WTC11 (cell line): ENCODE results near the gene BCL7C. TPM values are rescaled to one million over a fixed set of nuclear protein-coding genes. Genes with fewer than 3 reads are reported as not detected.

Experiments used
- ATAC-seq: fragments of 200-7000 bp; cut with Tn5 transposase; 2 replicates; pipeline ENCODE4 v1.10.0; 2021; ENCODE audit warnings: mild to moderate bottlenecking, moderate library complexity
- CTCF ChIA-PET: fragments of 300-600 bp; sonication (Branson Sonifier 250); formaldehyde crosslinking; loops from one replicate; lab custom pipeline; 2021; ENCODE audit warnings: antibody characterized with exemption; lab: Charles Lee
- POLR2A ChIA-PET: fragments of 350-600 bp; sonication (Branson Sonifier 250); formaldehyde crosslinking; loops from one replicate; lab custom pipeline; 2021; ENCODE audit warnings: antibody characterized with exemption; lab: Charles Lee
- DNase-seq: peaks from one replicate; pipeline ENCODE4 v3.0.0; 2021; ENCODE audit warnings: low spot score
- H3K27ac Mint-ChIP-seq: 2 replicates; pipeline ENCODE4 v1.8.0; 2021; ENCODE audit warnings: mixed read lengths
- H3K27me3 Mint-ChIP-seq: 2 replicates; pipeline ENCODE4 v1.8.0; 2021; ENCODE audit warnings: low read depth, mild to moderate bottlenecking, moderate library complexity, mixed read lengths
- H3K36me3 Mint-ChIP-seq: 2 replicates; pipeline ENCODE4 v1.8.0; 2021; ENCODE audit warnings: mixed read lengths
- H3K4me1 Mint-ChIP-seq: 2 replicates; pipeline ENCODE4 v1.8.0; 2022; ENCODE audit warnings: mixed read lengths
- H3K4me3 Mint-ChIP-seq: 2 replicates; pipeline ENCODE4 v1.8.0; 2021; ENCODE audit warnings: mild to moderate bottlenecking, moderate library complexity, mixed read lengths
- H3K9me3 Mint-ChIP-seq: 2 replicates; pipeline ENCODE4 v1.8.0; 2021; ENCODE audit warnings: mixed read lengths
- AFF4 ChIP-seq: sonication (generic); formaldehyde crosslinking; IDR thresholded peaks from 2 replicates; pipeline ENCODE4 v1.8.1; 2023; ENCODE audit warnings: mild to moderate bottlenecking, missing genetic modification reagents, borderline replicate concordance
- AR ChIP-seq: fragments of 250-450 bp; sonication (Bioruptor Pico); IDR thresholded peaks from 2 replicates; pipeline ENCODE4 v1.9.0; 2021; ENCODE audit warnings: mild to moderate bottlenecking
- E2F5 ChIP-seq: sonication (generic); formaldehyde crosslinking; IDR thresholded peaks from 2 replicates; pipeline ENCODE4 v1.8.1; 2022; ENCODE audit warnings: mild to moderate bottlenecking, moderate library complexity, missing genetic modification reagents
- FOXJ3 ChIP-seq: sonication (generic); formaldehyde crosslinking; IDR thresholded peaks from 2 replicates; pipeline ENCODE4 v1.9.0; 2021; ENCODE audit warnings: missing genetic modification reagents, mild to moderate bottlenecking, borderline replicate concordance
- FOXP4 ChIP-seq: sonication (generic); formaldehyde crosslinking; IDR thresholded peaks from 2 replicates; pipeline ENCODE4 v1.8.0; 2022; ENCODE audit warnings: mild to moderate bottlenecking, missing genetic modification reagents
- GABPB1 ChIP-seq: sonication (generic); formaldehyde crosslinking; IDR thresholded peaks from 2 replicates; pipeline ENCODE4 v1.8.1; 2023; ENCODE audit warnings: mild to moderate bottlenecking, missing genetic modification reagents
- IRF2 ChIP-seq: sonication (generic); formaldehyde crosslinking; IDR thresholded peaks from 2 replicates; pipeline ENCODE4 v1.8.0; 2022; ENCODE audit warnings: low read depth, missing genetic modification reagents, borderline replicate concordance
- NR2C2 ChIP-seq: sonication (generic); formaldehyde crosslinking; IDR thresholded peaks from 2 replicates; pipeline ENCODE4 v1.8.0; 2022; ENCODE audit warnings: mild to moderate bottlenecking, missing genetic modification reagents
- NR3C1 ChIP-seq: sonication (generic); formaldehyde crosslinking; conservative IDR thresholded peaks from 2 replicates; pipeline ENCODE4 v1.8.1; 2023; ENCODE audit warnings: low read depth, mild to moderate bottlenecking, missing genetic modification reagents
- PREB ChIP-seq: sonication (generic); formaldehyde crosslinking; IDR thresholded peaks from 2 replicates; pipeline ENCODE4 v1.8.1; 2022; ENCODE audit warnings: mild to moderate bottlenecking, missing genetic modification reagents, moderate library complexity, borderline replicate concordance
- SP1 ChIP-seq: sonication (generic); formaldehyde crosslinking; conservative IDR thresholded peaks from 2 replicates; pipeline ENCODE4 v1.8.1; 2022; ENCODE audit warnings: missing genetic modification reagents
- ZBTB43 ChIP-seq: sonication (generic); formaldehyde crosslinking; IDR thresholded peaks from 2 replicates; pipeline ENCODE4 v1.8.1; 2023; ENCODE audit warnings: mild to moderate bottlenecking, missing genetic modification reagents
- total RNA-seq: library from RNA; stranded (reverse); gene quantifications from 3 replicates; pipeline ENCODE4 v1.2.3, GENCODE V29; 2021
- TF ChIP-seq, protein P1 (sequence below): sonication (generic); formaldehyde crosslinking; IDR thresholded peaks from 2 replicates; pipeline ENCODE4 v1.8.0; 2022; ENCODE audit warnings: mild to moderate bottlenecking, missing genetic modification reagents
- TF ChIP-seq, protein P2 (sequence below): fragments of 250-450 bp; sonication (Bioruptor Pico); IDR thresholded peaks from 2 replicates; pipeline ENCODE4 v1.9.0; 2021; ENCODE audit warnings: mild to moderate bottlenecking, borderline replicate concordance

BCL7C gene
- total RNA-seq, 1 experiment from 2014 or later: 18.3 TPM

DNA sequence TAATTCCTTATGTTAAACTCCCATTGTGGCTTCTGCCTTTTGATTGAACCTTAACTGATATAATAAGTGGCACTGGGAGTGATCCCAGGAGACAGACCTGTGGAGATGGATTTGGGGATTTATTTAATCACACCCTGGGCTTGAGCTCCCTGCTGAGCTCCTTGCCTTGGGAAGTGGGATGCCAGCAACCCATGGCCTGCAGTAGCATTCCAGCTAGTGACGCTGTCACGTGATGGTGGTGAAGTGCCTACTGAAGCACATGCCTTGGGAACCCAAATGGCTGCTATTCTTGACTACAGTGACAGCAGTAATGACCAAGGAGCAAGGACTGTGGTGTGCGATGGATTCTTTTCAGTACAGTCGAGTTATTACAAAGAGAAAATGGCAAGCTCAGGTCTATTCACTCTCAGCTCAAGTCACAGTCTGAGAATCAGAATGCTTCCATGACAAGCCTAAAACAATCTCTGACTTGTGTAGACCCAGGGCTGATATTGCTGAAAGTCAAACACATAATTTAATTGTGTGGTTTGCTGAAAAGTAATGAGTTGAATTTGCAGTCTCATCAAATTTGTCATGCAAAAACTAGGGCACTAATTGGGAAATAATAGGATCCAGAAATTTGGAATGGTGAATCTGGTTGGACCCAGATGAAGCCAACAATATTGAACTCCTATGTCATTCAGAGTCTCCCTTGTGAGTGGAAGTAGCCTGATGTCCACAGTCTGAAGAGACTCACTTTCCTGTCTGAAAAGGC is 47.1 kb downstream of the BCL7C start (continued):
- TF ChIP-seq FOXP4 (CRISPR knock-in tag) (no peak), NR3C1 (CRISPR knock-in tag) (no peak)
- TF ChIP-seq, protein P1, sequence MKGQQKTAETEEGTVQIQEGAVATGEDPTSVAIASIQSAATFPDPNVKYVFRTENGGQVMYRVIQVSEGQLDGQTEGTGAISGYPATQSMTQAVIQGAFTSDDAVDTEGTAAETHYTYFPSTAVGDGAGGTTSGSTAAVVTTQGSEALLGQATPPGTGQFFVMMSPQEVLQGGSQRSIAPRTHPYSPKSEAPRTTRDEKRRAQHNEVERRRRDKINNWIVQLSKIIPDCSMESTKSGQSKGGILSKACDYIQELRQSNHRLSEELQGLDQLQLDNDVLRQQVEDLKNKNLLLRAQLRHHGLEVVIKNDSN (CRISPR knock-in tag): 0 out of 2 replicates have a peak, but pooled peaks have one; percentile 33

DNA sequence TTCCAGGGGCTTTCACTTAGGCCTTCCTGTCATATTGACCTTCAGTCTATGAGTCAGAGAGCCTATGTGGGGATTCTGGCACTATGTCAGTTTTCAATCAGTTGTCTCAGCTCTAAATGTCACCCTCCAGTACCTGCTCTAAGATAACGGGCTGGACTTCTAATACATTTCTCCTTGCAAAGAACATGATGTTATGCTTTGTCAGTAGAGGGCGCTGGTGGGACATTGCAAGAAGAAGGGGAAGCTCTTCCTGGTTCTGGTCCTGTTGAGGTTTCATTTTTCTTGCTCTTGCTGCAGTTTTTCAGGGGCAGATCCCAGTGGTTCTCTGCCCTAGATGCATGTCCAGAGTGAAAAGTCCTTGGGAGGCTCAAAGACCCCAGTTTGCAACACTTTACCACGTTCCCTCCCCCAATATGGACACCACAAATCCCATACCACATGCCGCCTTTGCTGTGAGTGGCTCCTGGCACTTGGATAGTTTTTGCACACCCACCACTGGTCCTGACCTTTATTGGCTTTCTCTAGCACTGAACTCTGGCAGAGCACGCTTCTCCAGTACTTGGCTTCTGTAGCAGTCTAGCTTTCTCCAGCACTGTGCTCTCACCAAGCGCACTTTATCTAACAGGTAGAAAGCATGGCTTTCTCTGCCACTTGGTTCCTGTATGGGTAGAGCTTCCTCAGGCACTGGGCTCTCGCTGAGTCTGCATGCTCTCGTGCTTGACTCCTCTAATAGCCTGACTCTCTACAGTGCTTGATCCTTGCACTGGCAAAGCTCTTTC is 49.0 kb downstream of the BCL7C start:
- DNase-seq (peak; percentile 78), ATAC-seq (peak; percentile 82)
- CTCF ChIA-PET: interaction anchor here (0.5 to 4.4 kb wide), 49 partner anchors 10 to 884 kb away, joined by 3 to 95 read pairs (median 7); partner anchors contain the start of genes BCL7C, CTF1, FBXL19 and PHKG2
- H3K9me3 Mint-ChIP-seq: peaks cover 19% of the 10 kb centered on the region
- POLR2A ChIA-PET: interaction anchor here (1.5 kb wide), 1 partner anchor 70 kb away, joined by 3 read pairs; no protein-coding TSS in a partner anchor
- no peak overlapping the region for H3K27ac Mint-ChIP-seq
- H3K36me3 Mint-ChIP-seq: peaks cover 8% of the 10 kb centered on the region
- H3K4me1 Mint-ChIP-seq: peaks cover 4% of the 10 kb centered on the region
- no peak overlapping the region for H3K4me3 Mint-ChIP-seq
- H3K27me3 Mint-ChIP-seq: peaks cover 34% of the 10 kb centered on the region
- no peak for TF ChIP-seq E2F5 (CRISPR knock-in tag)
- no peak for TF ChIP-seq IRF2 (CRISPR knock-in tag)
- TF ChIP-seq PREB (CRISPR knock-in tag): no peak
- no peak for TF ChIP-seq AFF4 (CRISPR knock-in tag)
- no peak for TF ChIP-seq SP1
- no peak for TF ChIP-seq NR2C2 (CRISPR knock-in tag)
- TF ChIP-seq, protein P2, sequence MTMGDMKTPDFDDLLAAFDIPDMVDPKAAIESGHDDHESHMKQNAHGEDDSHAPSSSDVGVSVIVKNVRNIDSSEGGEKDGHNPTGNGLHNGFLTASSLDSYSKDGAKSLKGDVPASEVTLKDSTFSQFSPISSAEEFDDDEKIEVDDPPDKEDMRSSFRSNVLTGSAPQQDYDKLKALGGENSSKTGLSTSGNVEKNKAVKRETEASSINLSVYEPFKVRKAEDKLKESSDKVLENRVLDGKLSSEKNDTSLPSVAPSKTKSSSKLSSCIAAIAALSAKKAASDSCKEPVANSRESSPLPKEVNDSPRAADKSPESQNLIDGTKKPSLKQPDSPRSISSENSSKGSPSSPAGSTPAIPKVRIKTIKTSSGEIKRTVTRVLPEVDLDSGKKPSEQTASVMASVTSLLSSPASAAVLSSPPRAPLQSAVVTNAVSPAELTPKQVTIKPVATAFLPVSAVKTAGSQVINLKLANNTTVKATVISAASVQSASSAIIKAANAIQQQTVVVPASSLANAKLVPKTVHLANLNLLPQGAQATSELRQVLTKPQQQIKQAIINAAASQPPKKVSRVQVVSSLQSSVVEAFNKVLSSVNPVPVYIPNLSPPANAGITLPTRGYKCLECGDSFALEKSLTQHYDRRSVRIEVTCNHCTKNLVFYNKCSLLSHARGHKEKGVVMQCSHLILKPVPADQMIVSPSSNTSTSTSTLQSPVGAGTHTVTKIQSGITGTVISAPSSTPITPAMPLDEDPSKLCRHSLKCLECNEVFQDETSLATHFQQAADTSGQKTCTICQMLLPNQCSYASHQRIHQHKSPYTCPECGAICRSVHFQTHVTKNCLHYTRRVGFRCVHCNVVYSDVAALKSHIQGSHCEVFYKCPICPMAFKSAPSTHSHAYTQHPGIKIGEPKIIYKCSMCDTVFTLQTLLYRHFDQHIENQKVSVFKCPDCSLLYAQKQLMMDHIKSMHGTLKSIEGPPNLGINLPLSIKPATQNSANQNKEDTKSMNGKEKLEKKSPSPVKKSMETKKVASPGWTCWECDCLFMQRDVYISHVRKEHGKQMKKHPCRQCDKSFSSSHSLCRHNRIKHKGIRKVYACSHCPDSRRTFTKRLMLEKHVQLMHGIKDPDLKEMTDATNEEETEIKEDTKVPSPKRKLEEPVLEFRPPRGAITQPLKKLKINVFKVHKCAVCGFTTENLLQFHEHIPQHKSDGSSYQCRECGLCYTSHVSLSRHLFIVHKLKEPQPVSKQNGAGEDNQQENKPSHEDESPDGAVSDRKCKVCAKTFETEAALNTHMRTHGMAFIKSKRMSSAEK (CRISPR knock-in tag): no peak
- no peak for TF ChIP-seq ZBTB43 (CRISPR knock-in tag)
- TF ChIP-seq AR: no peak
- no peak for TF ChIP-seq FOXJ3
- peak; percentile 32; the same call in 1 of the 2 replicates for TF ChIP-seq GABPB1 (CRISPR knock-in tag)
